HG02885 (cell line): Measurements from ENCODE around the gene YJU2.
"Not testable (repeated sequence)": the region's sequence is repeated elsewhere in the genome, so short reads cannot be mapped to it uniquely, and the experiment has no call there.

Source experiments
- ATAC-seq: cut with Tn5 transposase; IDR thresholded peaks from one replicate; pipeline ENCODE4 v1.9.1; 2021; ENCODE audit warnings: mild to moderate bottlenecking; ENCODE audit not compliant: unreplicated experiment, poor library complexity

Gene YJU2

GRCh38 chr19:4266253-4267000 is 19.5 kb downstream of the YJU2 start:
- no peak for ATAC-seq

- no peak for ATAC-seq
Observed at GRCh38 chr19:4267101-4267900, 20.4 kb downstream of the YJU2 start.

- ATAC-seq, result no peak
Observed at GRCh38 chr19:4267901-4268815, 21.3 kb downstream of the YJU2 start.

- ATAC-seq, result no peak
Observed at GRCh38 chr19:4268816-4269430, 22.0 kb downstream of the YJU2 start.

GRCh38 chr19:4272894-4273293 is 26.0 kb downstream of the YJU2 start:
- no peak for ATAC-seq

- ATAC-seq, result not testable (repeated sequence)
Observed at GRCh38 chr19:4274321-4274686, 27.4 kb downstream of the YJU2 start.

GRCh38 chr19:4277191-4277696 is 30.4 kb downstream of the YJU2 start:
- ATAC-seq, result no peak

GRCh38 chr19:4278010-4278409 is 31.1 kb downstream of the YJU2 start:
- ATAC-seq, result no peak

GRCh38 chr19:4278419-4279266 is 31.8 kb downstream of the YJU2 start, which contains the start of gene SHD:
Gene SHD, plus strand, starts transcription at chr19:4279266. Its CDS starts 798 bp downstream, at chr19:4280064.
- no peak for ATAC-seq

GRCh38 chr19:4279267-4279529 is 32.3 kb downstream of the YJU2 start:
- ATAC-seq, result no peak

- ATAC-seq, result no peak
Observed at GRCh38 chr19:4279530-4280422, 32.9 kb downstream of the YJU2 start.

GRCh38 chr19:4284176-4284958 is 37.5 kb downstream of the YJU2 start:
- ATAC-seq, result no peak

GRCh38 chr19:4284974-4285373 is 38.1 kb downstream of the YJU2 start:
- ATAC-seq, result no peak

- ATAC-seq, result not testable (repeated sequence)
Observed at GRCh38 chr19:4286141-4286540, 39.3 kb downstream of the YJU2 start.

GRCh38 chr19:4288091-4288777 is 41.4 kb downstream of the YJU2 start:
- ATAC-seq, result no peak

GRCh38 chr19:4291184-4291732 is 44.4 kb downstream of the YJU2 start:
- ATAC-seq, result no peak

- ATAC-seq, result no peak
Observed at GRCh38 chr19:4292515-4292914, 45.6 kb downstream of the YJU2 start.
